ENCODE results near the gene HOXC11.
A peak's percentile ranks its signal among the peaks of the same experiment; 100 is the strongest.

The HOXC11 gene

GRCh38 chr12:53960187-53961024 lies 12.5 kb upstream of the HOXC11 start:
- DNase-seq = no peak

GRCh38 chr12:53961025-53961761 lies 11.7 kb upstream of the HOXC11 start:
- DNase-seq = no peak

- no peak for DNase-seq
Observed at GRCh38 chr12:53963005-53963404, 9.9 kb upstream of the HOXC11 start.

- DNase-seq = no peak
Observed at GRCh38 chr12:53963434-53964314, 9.3 kb upstream of the HOXC11 start.

- DNase-seq = no peak
Observed at GRCh38 chr12:53964315-53964713, 8.6 kb upstream of the HOXC11 start.

GRCh38 chr12:53965281-53966084 lies 7.4 kb upstream of the HOXC11 start:
- no peak for DNase-seq

GRCh38 chr12:53966085-53966384 lies 6.9 kb upstream of the HOXC11 start:
- no peak for DNase-seq

- no peak for DNase-seq
Observed at GRCh38 chr12:53966385-53967133, 6.4 kb upstream of the HOXC11 start.

GRCh38 chr12:53967421-53967925 lies 5.5 kb upstream of the HOXC11 start:
- DNase-seq = peak; percentile 5

- no peak for DNase-seq
Observed at GRCh38 chr12:53968214-53969127, 4.5 kb upstream of the HOXC11 start.

GRCh38 chr12:53969588-53970259 lies 3.2 kb upstream of the HOXC11 start:
- DNase-seq = no peak

GRCh38 chr12:53970451-53970850 lies 2.5 kb upstream of the HOXC11 start:
- no peak for DNase-seq

- DNase-seq = no peak
Observed at GRCh38 chr12:53971129-53971528, 1.8 kb upstream of the HOXC11 start.

GRCh38 chr12:53971686-53972085 lies 1.2 kb upstream of the HOXC11 start:
- no peak for DNase-seq

GRCh38 chr12:53972152-53972702 lies 699 bp upstream of the HOXC11 start:
- no peak for DNase-seq

GRCh38 chr12:53973236-53974042 lies 513 bp downstream of the HOXC11 start:
- DNase-seq = no peak

GRCh38 chr12:53974084-53975063 lies 1.4 kb downstream of the HOXC11 start, which contains the start of gene HOTAIR:
HOTAIR (minus strand) TSS chr12:53974954.
- no peak for DNase-seq
